Astrocyte (in vitro differentiated cells and primary cell): ENCODE measurements around the gene GPC2. TPM values are rescaled to one million over a fixed set of nuclear protein-coding genes. Genes with fewer than 3 reads are reported as not detected.

Source experiments
- DNase-seq: peaks from one replicate; pipeline ENCODE4 v3.0.0-alpha.2; 2010; ENCODE audit warnings: low read depth
- FAIRE-seq: peaks from 2 replicates; lab custom pipeline; 2011; peaks lifted over from hg19 to GRCh38; lab: Jason Lieb, UNC
- H2AFZ ChIP-seq: 2 replicates; pipeline ENCODE4 v1.6.0; 2012; ENCODE audit warnings: low read depth, low read length, inconsistent platforms
- H3K27ac ChIP-seq: 2 replicates; pipeline ENCODE4 v1.5.1; 2011; ENCODE audit warnings: low read depth, low read length, inconsistent platforms
- H3K27me3 ChIP-seq: 2 replicates; pipeline ENCODE4 v1.6.0; 2011; ENCODE audit warnings: low read length, inconsistent platforms; ENCODE audit not compliant: insufficient read depth
- H3K36me3 ChIP-seq: 2 replicates; pipeline ENCODE4 v1.5.1; 2011; ENCODE audit warnings: low read length, inconsistent platforms; ENCODE audit not compliant: insufficient read depth
- H3K4me1 ChIP-seq: 2 replicates; pipeline ENCODE4 v1.5.1; 2011; ENCODE audit warnings: low read length, inconsistent platforms; ENCODE audit not compliant: insufficient read depth
- H3K4me2 ChIP-seq: 2 replicates; pipeline ENCODE4 v1.6.0; 2012; ENCODE audit warnings: low read length, inconsistent platforms
- H3K4me3 ChIP-seq: 2 replicates; pipeline ENCODE4 v1.5.1; 2011; ENCODE audit warnings: low read depth, mild to moderate bottlenecking, low read length, inconsistent platforms; ENCODE audit not compliant: insufficient read depth
- H3K79me2 ChIP-seq: 2 replicates; pipeline ENCODE4 v1.6.0; 2012; ENCODE audit warnings: mild to moderate bottlenecking, low read length, inconsistent platforms; ENCODE audit not compliant: insufficient read depth
- H3K9ac ChIP-seq: 2 replicates; pipeline ENCODE4 v1.6.0; 2012; ENCODE audit warnings: mild to moderate bottlenecking, low read length, inconsistent platforms
- H3K9me3 ChIP-seq: 2 replicates; pipeline ENCODE4 v1.5.1; 2012; ENCODE audit warnings: low read depth, mild to moderate bottlenecking, low read length, inconsistent platforms; ENCODE audit not compliant: insufficient read depth
- H4K20me1 ChIP-seq: 2 replicates; pipeline ENCODE4 v1.6.0; 2012; ENCODE audit warnings: low read length, inconsistent platforms; ENCODE audit not compliant: insufficient read depth
- H3K27ac Mint-ChIP-seq: one replicate; pipeline ENCODE4 v1.8.0; 2021; ENCODE audit warnings: mild to moderate bottlenecking, mixed read lengths; ENCODE audit not compliant: unreplicated experiment
- H3K27me3 Mint-ChIP-seq: one replicate; pipeline ENCODE4 v1.8.0; 2021; ENCODE audit warnings: low read depth, mixed read lengths; ENCODE audit not compliant: unreplicated experiment
- H3K36me3 Mint-ChIP-seq: one replicate; pipeline ENCODE4 v1.8.0; 2021; ENCODE audit warnings: low read depth, mixed read lengths; ENCODE audit not compliant: unreplicated experiment
- H3K4me1 Mint-ChIP-seq: one replicate; pipeline ENCODE4 v1.8.0; 2021; ENCODE audit warnings: low read depth, mixed read lengths; ENCODE audit not compliant: unreplicated experiment
- H3K4me3 Mint-ChIP-seq: one replicate; pipeline ENCODE4 v1.8.0; 2021; ENCODE audit warnings: mild to moderate bottlenecking, moderate library complexity, mixed read lengths; ENCODE audit not compliant: unreplicated experiment
- H3K9me3 Mint-ChIP-seq: one replicate; pipeline ENCODE4 v1.8.0; 2021; ENCODE audit warnings: mild to moderate bottlenecking, mixed read lengths; ENCODE audit not compliant: unreplicated experiment
- EZH2 ChIP-seq: IDR thresholded peaks from 2 replicates; pipeline ENCODE4 v1.6.1; 2012; ENCODE audit warnings: mild to moderate bottlenecking, low read length, inconsistent platforms; ENCODE audit not compliant: insufficient read depth
- total RNA-seq: library from RNA; stranded (reverse); gene quantifications from 2 replicates; pipeline ENCODE4 v1.2.1, GENCODE V29; 2021
- TF ChIP-seq, protein P1 (sequence below): IDR thresholded peaks from 2 replicates; pipeline ENCODE4 v1.5.1; 2011; ENCODE audit warnings: low read depth, mild to moderate bottlenecking, inconsistent platforms, low read length, moderate library complexity; ENCODE audit not compliant: insufficient read depth

The GPC2 gene
- total RNA-seq, 1 donor from 2014 or later, result 7.6 TPM

DNA sequence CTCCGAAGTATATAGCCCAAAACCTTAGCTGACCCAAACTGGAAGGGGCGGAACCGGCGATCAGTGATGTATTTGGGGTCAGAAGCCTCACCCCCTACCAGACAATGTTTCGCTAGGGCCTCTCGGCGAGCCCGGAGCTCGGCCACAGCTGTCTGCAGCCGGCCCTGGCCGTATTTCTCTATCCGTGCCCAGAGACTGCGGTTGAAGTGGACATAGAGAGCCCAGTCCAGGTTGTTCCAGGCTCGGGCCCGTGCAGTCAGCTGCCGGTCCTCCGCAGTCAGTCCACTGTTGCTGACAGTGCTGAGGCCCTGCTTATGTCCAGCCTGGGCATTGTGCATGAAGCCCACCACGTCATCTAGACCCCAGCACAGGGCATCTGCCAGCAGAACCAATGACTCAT, 17.1 kb downstream of the GPC2 start:
- FAIRE-seq, result no peak
- Histone ChIP-seq H3K4me1 (peaks cover 7% of the 10 kb centered on the region), H3K9me3 (no peaks in the 10 kb centered on the region), H3K4me3 (no peak overlapping the region), H3K36me3 (peaks cover 9% of the 10 kb centered on the region), H3K9ac (no peak overlapping the region), H3K4me2 (no peak overlapping the region), H2AFZ (no peak overlapping the region), H4K20me1 (peaks cover 26% of the 10 kb centered on the region), H3K27ac (no peak overlapping the region), H3K27me3 (no peaks in the 10 kb centered on the region), H3K79me2 (peaks cover 30% of the 10 kb centered on the region)
- H3K27ac Mint-ChIP-seq, result no peak overlapping the region
- peaks cover 2% of the 10 kb centered on the region for H3K27me3 Mint-ChIP-seq
- H3K9me3 Mint-ChIP-seq, result no peaks in the 10 kb centered on the region
- no peak for DNase-seq
- TF ChIP-seq, protein P1, sequence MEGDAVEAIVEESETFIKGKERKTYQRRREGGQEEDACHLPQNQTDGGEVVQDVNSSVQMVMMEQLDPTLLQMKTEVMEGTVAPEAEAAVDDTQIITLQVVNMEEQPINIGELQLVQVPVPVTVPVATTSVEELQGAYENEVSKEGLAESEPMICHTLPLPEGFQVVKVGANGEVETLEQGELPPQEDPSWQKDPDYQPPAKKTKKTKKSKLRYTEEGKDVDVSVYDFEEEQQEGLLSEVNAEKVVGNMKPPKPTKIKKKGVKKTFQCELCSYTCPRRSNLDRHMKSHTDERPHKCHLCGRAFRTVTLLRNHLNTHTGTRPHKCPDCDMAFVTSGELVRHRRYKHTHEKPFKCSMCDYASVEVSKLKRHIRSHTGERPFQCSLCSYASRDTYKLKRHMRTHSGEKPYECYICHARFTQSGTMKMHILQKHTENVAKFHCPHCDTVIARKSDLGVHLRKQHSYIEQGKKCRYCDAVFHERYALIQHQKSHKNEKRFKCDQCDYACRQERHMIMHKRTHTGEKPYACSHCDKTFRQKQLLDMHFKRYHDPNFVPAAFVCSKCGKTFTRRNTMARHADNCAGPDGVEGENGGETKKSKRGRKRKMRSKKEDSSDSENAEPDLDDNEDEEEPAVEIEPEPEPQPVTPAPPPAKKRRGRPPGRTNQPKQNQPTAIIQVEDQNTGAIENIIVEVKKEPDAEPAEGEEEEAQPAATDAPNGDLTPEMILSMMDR, result no peak
- TF ChIP-seq EZH2, result no peak
- peak overlapping the region; percentile 50 for H3K4me3 Mint-ChIP-seq
- no peaks in the 10 kb centered on the region for H3K36me3 Mint-ChIP-seq
- peaks cover 7% of the 10 kb centered on the region for H3K4me1 Mint-ChIP-seq

DNA sequence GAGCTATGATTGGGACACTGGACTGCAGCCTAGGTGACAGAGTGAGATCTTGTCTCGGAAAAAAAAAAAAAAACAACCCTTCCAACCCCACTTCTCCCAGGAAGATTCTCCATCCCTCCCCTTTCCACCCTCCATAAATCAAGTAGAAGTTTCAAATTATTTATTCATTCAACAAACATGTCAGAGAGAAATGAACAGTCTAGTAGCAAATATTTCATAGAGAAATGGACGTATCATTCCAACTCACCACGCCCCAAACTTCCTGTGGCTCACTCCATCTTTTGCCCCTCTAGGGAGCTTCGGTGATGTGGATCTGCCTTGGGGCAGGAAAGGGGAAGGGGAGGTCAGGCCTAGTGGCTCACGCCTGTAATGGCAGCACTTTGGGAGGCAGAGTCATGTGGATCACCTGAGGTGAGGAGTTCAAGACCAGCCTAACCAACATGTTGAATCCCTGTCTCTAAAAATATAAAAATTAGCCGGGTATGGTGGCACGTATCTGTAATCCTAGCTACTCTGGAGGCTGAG, 18.0 kb downstream of the GPC2 start:
- peak overlapping the region; percentile 84 for H3K4me3 Mint-ChIP-seq
- peaks cover 35% of the 10 kb centered on the region for H3K79me2 ChIP-seq
- H3K36me3 ChIP-seq, result peaks cover 9% of the 10 kb centered on the region
- no peak overlapping the region for H3K27ac ChIP-seq
- H3K4me3 ChIP-seq, result peak overlapping the region; percentile 77
- peaks cover 7% of the 10 kb centered on the region for H3K4me1 ChIP-seq
- peak overlapping the region; percentile 74 for H3K27ac Mint-ChIP-seq
- H3K27me3 Mint-ChIP-seq, result peaks cover 2% of the 10 kb centered on the region
- peaks cover 7% of the 10 kb centered on the region for H3K4me1 Mint-ChIP-seq
- no peaks in the 10 kb centered on the region for H3K27me3 ChIP-seq
- peak overlapping the region; percentile 75 for H2AFZ ChIP-seq
- H3K9me3 ChIP-seq, result no peaks in the 10 kb centered on the region
- peaks cover 34% of the 10 kb centered on the region for H4K20me1 ChIP-seq
- no peak for FAIRE-seq
- H3K9me3 Mint-ChIP-seq, result no peaks in the 10 kb centered on the region
- no peak for DNase-seq
- peak overlapping the region; percentile 93 for H3K9ac ChIP-seq
- TF ChIP-seq, protein P1, result no peak
- TF ChIP-seq EZH2, result no peak
- peaks cover 2% of the 10 kb centered on the region for H3K36me3 Mint-ChIP-seq
- H3K4me2 ChIP-seq, result peak overlapping the region; percentile 92
